Mononuclear cell (primary cell): Measurements from ENCODE around the gene MC1R. TPM values are rescaled to one million over a fixed set of nuclear protein-coding genes. Genes with fewer than 3 reads are reported as not detected.
A peak's percentile ranks its signal among the peaks of the same experiment; 100 is the strongest.
"Not testable (repeated sequence)": the region's sequence is repeated elsewhere in the genome, so short reads cannot be mapped to it uniquely, and the experiment has no call there.

Experiments
- H3K27me3 ChIP-seq: 2 replicates; pipeline ENCODE4 v1.6.0; 2011; ENCODE audit warnings: low read length, control low read depth; ENCODE audit not compliant: insufficient read depth
- H3K4me1 ChIP-seq: 2 replicates; pipeline ENCODE4 v1.5.1; 2011; ENCODE audit warnings: mild to moderate bottlenecking, low read length, control low read depth; ENCODE audit not compliant: insufficient read depth
- H3K4me3 ChIP-seq: 2 replicates; pipeline ENCODE4 v1.5.1; 2011; ENCODE audit warnings: mild to moderate bottlenecking, low read length, moderate library complexity
- H3K9me3 ChIP-seq: 2 replicates; pipeline ENCODE4 v1.5.1; 2011; ENCODE audit warnings: low read depth, mild to moderate bottlenecking, control low read depth, low read length
- total RNA-seq: library from RNA; depleted of rRNA; stranded (reverse); fragments of >200 nt; gene quantifications from one replicate; pipeline ENCODE4 v1.2.3, GENCODE V29; 2012

The MC1R gene
- total RNA-seq, result 2.7 TPM

DNA sequence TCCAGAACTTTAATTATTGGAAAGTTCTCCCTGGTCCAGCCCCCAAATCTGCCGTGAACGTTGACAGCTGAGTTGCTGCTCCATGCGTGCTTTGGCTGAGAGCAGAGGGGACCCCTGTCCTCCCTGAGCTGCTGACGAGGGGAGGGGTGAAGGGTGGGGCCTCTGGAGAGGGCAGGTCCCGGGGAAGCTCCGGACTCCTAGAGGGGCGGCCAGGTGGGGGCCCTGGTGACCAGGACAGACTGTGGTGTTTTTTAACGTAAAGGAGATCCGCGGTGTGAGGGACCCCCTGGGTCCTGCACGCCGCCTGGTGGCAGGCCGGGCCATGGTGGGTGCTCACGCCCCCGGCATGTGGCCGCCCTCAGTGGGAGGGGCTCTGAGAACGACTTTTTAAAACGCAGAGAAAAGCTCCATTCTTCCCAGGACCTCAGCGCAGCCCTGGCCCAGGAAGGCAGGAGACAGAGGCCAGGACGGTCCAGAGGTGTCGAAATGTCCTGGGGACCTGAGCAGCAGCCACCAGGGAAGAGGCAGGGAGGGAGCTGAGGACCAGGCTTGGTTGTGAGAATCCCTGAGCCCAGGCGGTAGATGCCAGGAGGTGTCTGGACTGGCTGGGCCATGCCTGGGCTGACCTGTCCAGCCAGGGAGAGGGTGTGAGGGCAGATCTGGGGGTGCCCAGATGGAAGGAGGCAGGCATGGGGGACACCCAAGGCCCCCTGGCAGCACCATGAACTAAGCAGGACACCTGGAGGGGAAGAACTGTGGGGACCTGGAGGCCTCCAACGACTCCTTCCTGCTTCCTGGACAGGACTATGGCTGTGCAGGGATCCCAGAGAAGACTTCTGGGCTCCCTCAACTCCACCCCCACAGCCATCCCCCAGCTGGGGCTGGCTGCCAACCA, at the start of gene MC1R:
Gene MC1R (plus strand): TSS at position 410 of the 895 bp plus-strand sequence. CDS start 397 bp downstream, at position 807.
- Histone ChIP-seq H3K9me3 (no peaks in the 10 kb centered on the region), H3K4me3 (no peak within 1 kb of the TSS), H3K27me3 (peaks cover 23% of the 10 kb centered on the region), H3K4me1 (peaks cover 47% of the 10 kb centered on the region)

DNA sequence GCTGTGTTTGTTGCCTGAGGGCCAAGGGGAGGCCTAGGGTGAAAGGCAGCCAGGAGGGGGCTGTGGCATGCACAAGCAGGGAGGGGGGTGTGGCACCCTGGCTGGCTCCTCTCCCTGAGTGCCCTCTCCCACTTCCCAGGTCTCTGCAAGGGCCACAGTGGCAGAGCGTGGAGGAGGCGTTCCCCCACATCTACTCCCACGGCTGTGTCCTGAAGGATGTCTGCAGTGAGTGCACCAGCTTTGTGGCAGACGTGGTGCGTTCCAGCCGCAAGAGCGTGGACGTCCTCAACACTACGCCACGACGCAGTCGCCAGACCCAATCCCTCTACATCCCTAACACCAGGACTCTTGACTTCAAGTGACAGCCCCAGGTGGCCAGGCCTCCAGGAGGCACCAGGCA, 48.8 kb upstream of the MC1R start:
- Histone ChIP-seq H3K4me3 (no peak overlapping the region), H3K27me3 (no peaks in the 10 kb centered on the region), H3K9me3 (peaks cover 6% of the 10 kb centered on the region), H3K4me1 (peaks cover 23% of the 10 kb centered on the region)

DNA sequence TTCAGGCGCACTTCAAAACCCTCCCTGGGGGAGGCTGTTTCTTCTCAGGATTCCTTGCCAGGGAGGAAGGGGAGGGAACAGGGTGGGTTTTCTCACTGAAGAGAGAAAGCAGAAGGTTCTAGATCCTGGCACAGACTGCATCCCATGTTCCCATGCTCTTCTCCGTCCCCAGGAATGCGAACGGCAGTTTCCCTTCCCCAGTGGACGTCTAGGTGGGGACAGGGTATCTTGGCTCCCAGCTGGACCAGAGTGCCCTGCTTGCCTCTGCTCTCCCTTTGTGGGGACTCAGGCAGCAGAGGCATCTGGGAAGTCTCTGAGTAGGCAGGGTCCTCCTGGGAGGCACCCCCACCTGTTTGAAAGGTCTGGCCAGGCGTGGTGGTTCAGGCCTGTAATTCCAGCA, 48.2 kb upstream of the MC1R start:
- peaks cover 6% of the 10 kb centered on the region for H3K9me3 ChIP-seq
- H3K4me1 ChIP-seq, result peaks cover 25% of the 10 kb centered on the region
- H3K27me3 ChIP-seq, result no peaks in the 10 kb centered on the region

DNA sequence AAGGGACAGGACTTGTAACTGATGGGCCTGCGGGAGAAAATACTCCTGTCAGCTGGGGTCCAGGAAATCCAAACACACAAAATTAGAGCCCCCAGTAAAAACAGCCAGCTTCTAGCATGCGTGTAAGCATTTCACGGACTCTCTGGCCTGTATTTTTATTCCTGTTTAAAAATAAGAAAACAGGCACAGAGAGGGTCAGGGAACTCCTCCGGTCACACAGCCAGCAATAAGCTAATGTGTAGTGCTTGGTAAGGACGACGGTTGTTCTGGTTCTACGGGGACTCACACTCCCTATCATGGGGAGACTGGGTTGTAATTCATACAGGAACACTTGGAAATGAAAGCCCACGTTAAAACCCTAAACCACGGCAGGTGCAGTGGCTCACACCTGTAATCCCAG, 46.8 kb upstream of the MC1R start:
- H3K9me3 ChIP-seq, result peaks cover 6% of the 10 kb centered on the region
- H3K4me3 ChIP-seq, result no peak overlapping the region
- H3K27me3 ChIP-seq, result no peaks in the 10 kb centered on the region
- H3K4me1 ChIP-seq, result peaks cover 25% of the 10 kb centered on the region

More for the DNA sequence above, 48.2 kb upstream of the MC1R start:
- H3K4me3 ChIP-seq, result no peak overlapping the region

DNA sequence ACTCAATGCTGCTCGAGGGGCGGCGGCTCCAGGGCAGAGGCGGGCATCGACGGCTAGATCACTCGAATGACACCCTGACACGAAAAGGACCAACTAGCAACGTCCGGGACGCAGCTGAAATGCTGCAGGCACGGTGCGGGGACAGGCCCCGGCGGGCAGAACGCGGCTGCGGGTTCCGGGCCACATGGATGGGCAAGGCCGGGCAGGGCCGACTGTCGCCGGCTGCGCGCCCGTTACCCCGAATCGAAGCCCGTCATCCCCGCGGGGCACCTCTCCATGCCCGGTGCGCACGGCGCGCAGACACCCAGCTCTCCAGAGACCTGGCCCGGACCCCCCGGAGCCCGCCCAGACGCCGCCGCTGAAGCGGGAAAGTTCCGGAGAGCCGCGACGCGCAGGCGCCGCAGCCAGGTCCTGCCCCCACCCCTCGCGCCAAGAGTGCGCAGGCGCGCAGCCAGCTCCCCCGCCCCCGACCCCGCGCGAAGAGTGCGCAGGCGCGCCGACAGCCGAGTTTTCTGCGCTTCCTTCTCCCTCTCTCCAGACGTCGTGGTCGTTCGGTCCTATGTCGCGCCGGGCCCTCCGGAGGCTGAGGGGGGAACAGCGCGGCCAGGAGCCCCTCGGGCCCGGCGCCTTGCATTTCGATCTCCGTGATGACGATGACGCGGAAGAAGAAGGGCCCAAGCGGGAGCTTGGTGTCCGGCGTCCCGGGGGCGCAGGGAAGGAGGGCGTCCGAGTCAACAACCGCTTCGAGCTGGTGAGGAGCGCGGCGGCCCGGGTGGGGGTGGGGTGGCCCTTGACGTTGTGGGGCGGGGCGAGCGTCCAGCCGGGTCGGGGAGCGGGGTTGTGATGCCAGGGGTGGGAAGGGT, 45.3 kb upstream of the MC1R start, which contains the start of gene TCF25:
Gene TCF25 (plus strand): TSS at position 484 of the 863 bp plus-strand sequence. CDS start 76 bp downstream, at position 560.
- Histone ChIP-seq H3K9me3 (no peaks in the 10 kb centered on the region), H3K4me1 (peaks cover 25% of the 10 kb centered on the region), H3K27me3 (no peaks in the 10 kb centered on the region), H3K4me3 (peak within 1 kb of the TSS; percentile 87)

DNA sequence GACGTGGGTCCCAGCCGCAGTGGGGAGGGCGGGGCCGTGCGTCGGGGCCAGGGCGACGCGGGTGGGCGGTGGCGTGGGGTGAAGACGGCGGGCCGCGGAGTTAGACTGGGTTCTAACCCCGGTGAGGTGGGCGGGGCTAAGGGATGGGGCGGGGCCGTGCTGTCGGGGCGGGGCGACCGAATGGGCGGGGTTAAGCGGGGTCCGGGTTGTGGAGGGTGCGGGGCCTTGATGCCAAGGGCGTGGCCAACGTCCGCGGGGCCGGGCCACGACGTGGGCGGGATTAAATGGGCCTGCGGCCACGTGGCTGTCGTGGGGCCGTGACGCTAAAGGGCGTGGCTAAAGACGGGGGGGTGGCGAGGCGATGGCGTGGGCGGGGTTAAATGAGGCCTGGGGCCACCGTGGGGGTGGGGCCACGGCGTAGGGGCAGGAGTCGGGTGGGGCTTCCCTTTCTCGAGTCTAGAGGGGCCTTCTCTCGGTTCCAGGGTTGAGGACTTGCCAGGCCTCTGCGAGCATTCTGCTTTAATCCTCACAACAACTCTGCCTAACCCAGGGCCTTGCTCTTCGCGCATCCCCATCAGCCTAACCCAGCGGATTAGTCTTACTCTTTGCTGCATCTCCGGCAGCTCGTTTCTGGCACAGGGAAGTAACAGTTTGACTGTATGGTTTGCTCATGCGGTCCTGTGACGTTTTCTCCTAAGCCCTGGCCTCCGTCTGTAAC, 44.5 kb upstream of the MC1R start:
- H3K4me3 ChIP-seq, result peak overlapping the region; percentile 87
- H3K9me3 ChIP-seq, result no peaks in the 10 kb centered on the region
- no peaks in the 10 kb centered on the region for H3K27me3 ChIP-seq
- H3K4me1 ChIP-seq, result peaks cover 25% of the 10 kb centered on the region

DNA sequence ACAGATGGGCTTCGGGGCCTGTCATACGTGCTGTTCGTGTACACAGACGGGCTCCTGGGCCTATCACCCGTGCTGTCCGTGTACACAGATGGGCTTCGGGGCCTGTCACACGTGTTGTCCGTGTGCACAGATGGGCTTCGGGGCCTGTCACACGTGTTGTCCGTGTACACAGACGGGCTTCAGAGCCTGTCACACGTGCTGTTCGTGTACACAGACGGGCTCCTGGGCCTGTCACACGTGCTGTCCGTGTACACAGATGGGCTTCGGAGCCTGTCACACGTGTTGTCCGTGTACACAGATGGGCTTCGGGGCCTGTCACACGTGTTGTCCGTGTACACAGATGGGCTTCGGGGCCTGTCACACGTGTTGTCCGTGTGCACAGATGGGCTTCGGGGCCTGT, 39.5 kb upstream of the MC1R start:
- H3K4me1 ChIP-seq, result peaks cover 11% of the 10 kb centered on the region
- not testable (repeated sequence) for H3K4me3 ChIP-seq, H3K9me3 ChIP-seq, H3K27me3 ChIP-seq

DNA sequence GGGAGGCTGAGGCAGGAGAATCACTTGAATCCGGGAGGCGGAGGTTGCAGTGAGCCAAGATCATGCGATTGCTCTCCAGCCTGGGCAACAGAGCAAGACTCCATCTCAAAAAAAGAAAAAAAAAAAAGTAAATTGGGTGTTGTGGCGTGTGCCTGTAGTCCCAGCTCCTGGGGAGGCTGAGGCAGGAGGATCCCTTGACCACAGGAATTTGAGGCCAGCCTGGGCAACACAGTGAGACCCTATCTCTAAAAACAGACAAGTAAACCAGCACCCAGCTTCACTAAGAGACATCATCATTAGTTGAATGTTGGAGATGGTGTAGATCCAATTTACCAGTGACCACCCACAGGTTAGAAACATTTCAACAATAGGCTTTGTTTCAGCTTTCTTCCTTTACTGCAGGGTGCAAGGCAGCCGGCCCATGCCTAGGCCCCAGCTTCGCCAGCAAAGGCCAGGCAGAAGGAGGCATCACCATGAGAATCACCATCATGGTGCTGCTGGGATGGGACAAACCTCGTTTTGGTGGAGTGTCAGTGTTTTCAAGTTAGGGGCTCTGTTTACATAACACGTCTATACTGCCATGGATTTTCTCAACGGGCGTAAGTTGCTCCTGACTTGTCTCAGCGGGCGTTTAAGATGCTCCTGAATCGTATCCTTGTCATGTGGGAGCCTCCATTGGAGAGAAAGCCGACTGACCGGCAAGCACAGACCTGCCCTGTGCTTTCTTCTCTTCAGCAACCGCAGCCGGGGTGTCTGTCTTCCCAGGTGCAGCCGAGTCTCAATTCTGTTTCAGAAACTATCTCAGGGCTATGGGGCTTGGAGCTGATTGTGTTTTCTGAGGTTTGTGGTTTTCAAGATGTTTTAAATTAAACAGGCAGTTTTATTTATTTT, 37.9 kb upstream of the MC1R start:
- Histone ChIP-seq H3K4me3 (no peak overlapping the region), H3K9me3 (no peaks in the 10 kb centered on the region), H3K4me1 (no peaks in the 10 kb centered on the region), H3K27me3 (no peaks in the 10 kb centered on the region)

DNA sequence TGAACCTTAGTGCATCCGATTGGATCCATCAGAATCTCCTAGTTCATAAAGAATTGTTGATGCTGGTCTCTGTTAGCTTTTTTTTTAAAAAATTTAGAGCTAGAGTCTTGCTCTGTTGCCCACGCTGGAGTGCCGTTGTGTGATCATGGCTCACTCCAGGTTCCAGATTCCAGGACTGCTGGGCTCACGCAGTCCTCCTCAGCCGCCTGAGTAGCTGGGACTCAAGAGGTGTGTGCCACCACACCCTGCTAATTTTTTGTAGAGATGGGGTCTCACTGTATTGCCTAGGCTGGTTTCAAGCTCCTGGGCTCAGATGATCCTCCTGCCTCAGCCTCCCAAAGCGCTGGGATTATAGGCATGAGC, 37.3 kb upstream of the MC1R start:
- H3K27me3 ChIP-seq, result no peaks in the 10 kb centered on the region
- no peaks in the 10 kb centered on the region for H3K4me1 ChIP-seq
- no peaks in the 10 kb centered on the region for H3K9me3 ChIP-seq
- H3K4me3 ChIP-seq, result no peak overlapping the region

DNA sequence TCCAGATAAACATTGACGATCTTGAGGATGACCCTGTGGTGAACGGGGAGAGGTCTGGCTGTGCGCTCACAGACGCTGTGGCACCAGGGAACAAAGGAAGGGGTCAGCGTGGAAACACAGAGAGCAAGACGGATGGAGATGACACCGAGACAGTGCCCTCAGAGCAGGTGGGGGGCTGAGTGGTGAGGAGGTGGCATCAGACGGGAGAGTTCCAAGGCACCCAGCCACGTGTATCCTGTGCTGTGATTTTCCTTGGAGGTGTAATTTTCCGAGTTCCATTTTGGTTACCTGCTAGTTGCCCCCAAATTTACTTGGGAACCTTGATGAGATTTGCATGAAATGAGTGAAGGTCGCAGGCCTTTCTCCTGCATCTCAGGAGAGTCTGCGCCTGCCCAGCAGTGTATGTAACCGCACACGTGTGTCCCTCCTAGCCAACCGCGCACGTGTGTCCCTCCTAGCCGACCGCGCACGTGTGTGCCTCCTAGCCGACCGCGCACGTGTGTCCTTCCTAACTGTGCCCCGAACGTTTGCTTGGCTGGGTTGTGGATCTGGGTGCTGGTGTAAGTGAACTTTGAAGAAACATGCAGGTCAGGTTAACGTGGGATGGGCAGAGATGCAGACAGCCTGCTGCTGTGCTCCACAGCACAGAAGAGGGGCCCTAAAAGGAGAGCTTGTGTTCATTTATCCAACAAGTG, 35.2 kb upstream of the MC1R start:
- Histone ChIP-seq H3K4me1 (no peaks in the 10 kb centered on the region), H3K9me3 (no peaks in the 10 kb centered on the region), H3K27me3 (no peaks in the 10 kb centered on the region), H3K4me3 (no peak overlapping the region)

DNA sequence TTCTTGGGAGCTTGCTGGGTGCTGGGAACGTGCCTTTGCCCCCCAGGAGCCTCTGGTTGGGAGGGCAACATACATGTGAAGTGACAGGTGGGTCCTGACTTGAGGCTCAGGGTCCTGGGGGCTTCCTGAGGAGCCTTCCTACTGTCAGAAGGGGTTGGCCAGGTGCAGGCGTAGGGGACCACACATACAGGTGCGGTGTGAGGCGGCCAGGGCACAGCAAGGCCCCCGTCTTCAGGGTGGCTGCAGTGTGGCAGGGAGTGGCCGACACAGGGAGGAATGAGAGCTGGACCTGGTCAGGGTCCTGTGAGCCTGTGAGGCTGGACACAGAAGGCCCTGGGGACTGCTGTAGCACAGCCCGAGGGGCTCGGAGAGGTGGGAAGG, 34.6 kb upstream of the MC1R start:
- Histone ChIP-seq H3K4me1 (no peaks in the 10 kb centered on the region), H3K9me3 (no peaks in the 10 kb centered on the region), H3K4me3 (no peak overlapping the region), H3K27me3 (no peaks in the 10 kb centered on the region)

DNA sequence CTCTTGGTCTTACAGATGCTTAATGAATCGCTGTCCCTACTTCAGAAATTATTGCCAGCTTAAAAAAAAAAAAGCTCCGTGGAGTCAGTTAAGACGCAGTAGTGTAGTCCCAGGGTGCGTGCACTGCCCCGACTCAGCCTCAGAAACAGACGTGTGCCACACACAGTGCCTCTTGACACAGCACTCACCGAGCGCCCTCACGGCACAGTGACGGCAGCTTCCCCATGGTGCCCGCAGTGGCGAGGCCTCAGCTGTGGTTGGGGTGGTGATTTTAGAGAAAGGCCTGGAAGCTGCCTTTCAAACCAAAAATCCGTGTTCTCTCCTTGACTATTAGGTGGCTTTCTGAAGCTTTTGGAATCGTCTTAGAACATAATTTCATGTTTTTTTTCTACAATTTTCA, 31.4 kb upstream of the MC1R start:
- Histone ChIP-seq H3K4me3 (no peak overlapping the region), H3K4me1 (no peaks in the 10 kb centered on the region), H3K27me3 (no peaks in the 10 kb centered on the region), H3K9me3 (no peaks in the 10 kb centered on the region)

DNA sequence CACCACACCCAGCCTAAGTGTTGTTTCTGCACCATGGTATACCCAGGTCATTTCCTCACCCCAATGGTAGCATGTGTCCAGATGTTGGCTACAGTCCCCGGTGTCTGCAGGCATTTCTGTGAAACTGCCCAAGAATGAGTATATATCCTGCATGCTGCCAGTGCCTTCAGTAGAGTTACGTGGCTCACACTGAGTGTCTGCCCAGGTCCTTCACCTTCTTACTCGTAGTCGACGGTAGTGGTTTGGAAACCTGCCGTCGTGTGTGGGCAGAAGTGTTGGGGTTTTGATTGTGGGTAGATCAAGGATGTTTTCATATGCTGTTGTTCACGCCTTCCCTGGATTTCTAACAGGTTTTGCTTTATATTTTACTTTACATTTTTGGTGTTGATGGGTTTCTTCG, 28.5 kb upstream of the MC1R start:
- H3K27me3 ChIP-seq, result no peaks in the 10 kb centered on the region
- no peaks in the 10 kb centered on the region for H3K9me3 ChIP-seq
- no peaks in the 10 kb centered on the region for H3K4me1 ChIP-seq
- no peak overlapping the region for H3K4me3 ChIP-seq
